COLO668 (cell line): ENCODE measurements around the gene SLC18B1.
A peak's percentile ranks its signal among the peaks of the same experiment; 100 is the strongest.

Experiments
- DNase-seq: peaks from one replicate; lab custom pipeline; 2025; ENCODE audit not compliant: unreplicated experiment; lab: John Stamatoyannopoulos, UW

Gene SLC18B1

GRCh38 chr6:132748446-132748845, 50.0 kb downstream of the SLC18B1 start:
- DNase-seq: no peak

GRCh38 chr6:132746048-132746447, 52.4 kb downstream of the SLC18B1 start:
- DNase-seq: no peak

GRCh38 chr6:132742495-132742894, 55.9 kb downstream of the SLC18B1 start:
- no peak for DNase-seq

- no peak for DNase-seq
These were observed 57.2 kb downstream of the SLC18B1 start for GRCh38 chr6:132741281-132741680.

GRCh38 chr6:132736239-132736638, 62.2 kb downstream of the SLC18B1 start:
- DNase-seq: no peak

GRCh38 chr6:132734694-132735236, 63.7 kb downstream of the SLC18B1 start:
- DNase-seq: no peak

- DNase-seq: no peak
These were observed 64.6 kb downstream of the SLC18B1 start for GRCh38 chr6:132733814-132734213.

- DNase-seq: no peak
These were observed 65.2 kb downstream of the SLC18B1 start for GRCh38 chr6:132733283-132733682.

GRCh38 chr6:132731086-132731485, 67.4 kb downstream of the SLC18B1 start:
- DNase-seq: no peak

- DNase-seq: no peak
These were observed 67.9 kb downstream of the SLC18B1 start for GRCh38 chr6:132730560-132730959.

GRCh38 chr6:132728616-132729015, 69.8 kb downstream of the SLC18B1 start:
- DNase-seq: no peak

GRCh38 chr6:132726608-132726975, 71.8 kb downstream of the SLC18B1 start:
- DNase-seq: no peak

GRCh38 chr6:132725947-132726607, 72.4 kb downstream of the SLC18B1 start:
- DNase-seq: no peak

- DNase-seq: peak; percentile 1
These were observed 73.0 kb downstream of the SLC18B1 start for GRCh38 chr6:132725471-132725870.

GRCh38 chr6:132719736-132720448, 78.5 kb downstream of the SLC18B1 start:
- no peak for DNase-seq
